Loucy (cell line): ENCODE results near the gene ZNF687.

Experiments used
- EZH2phosphoT487 ChIP-seq: fragments of 200-600 bp; IDR thresholded peaks from 2 replicates; pipeline ENCODE4 v1.6.1; 2018; ENCODE audit warnings: antibody characterized with exemption, mild to moderate bottlenecking, moderate library complexity, borderline replicate concordance
- TF ChIP-seq, protein P1 (sequence below): fragments of 200-600 bp; sonication (generic); conservative IDR thresholded peaks from 2 replicates; pipeline ENCODE4 v1.5.1; 2014; ENCODE audit warnings: mild to moderate bottlenecking, antibody characterized with exemption, low read length

GRCh38 chr1:151243683-151244216 lies 38.3 kb upstream of the ZNF687 start:
- TF ChIP-seq, protein P1, sequence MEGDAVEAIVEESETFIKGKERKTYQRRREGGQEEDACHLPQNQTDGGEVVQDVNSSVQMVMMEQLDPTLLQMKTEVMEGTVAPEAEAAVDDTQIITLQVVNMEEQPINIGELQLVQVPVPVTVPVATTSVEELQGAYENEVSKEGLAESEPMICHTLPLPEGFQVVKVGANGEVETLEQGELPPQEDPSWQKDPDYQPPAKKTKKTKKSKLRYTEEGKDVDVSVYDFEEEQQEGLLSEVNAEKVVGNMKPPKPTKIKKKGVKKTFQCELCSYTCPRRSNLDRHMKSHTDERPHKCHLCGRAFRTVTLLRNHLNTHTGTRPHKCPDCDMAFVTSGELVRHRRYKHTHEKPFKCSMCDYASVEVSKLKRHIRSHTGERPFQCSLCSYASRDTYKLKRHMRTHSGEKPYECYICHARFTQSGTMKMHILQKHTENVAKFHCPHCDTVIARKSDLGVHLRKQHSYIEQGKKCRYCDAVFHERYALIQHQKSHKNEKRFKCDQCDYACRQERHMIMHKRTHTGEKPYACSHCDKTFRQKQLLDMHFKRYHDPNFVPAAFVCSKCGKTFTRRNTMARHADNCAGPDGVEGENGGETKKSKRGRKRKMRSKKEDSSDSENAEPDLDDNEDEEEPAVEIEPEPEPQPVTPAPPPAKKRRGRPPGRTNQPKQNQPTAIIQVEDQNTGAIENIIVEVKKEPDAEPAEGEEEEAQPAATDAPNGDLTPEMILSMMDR, result no peak
- no peak for TF ChIP-seq EZH2phosphoT487
